ENCODE results near the gene GALNT14.

GALNT14 gene

DNA sequence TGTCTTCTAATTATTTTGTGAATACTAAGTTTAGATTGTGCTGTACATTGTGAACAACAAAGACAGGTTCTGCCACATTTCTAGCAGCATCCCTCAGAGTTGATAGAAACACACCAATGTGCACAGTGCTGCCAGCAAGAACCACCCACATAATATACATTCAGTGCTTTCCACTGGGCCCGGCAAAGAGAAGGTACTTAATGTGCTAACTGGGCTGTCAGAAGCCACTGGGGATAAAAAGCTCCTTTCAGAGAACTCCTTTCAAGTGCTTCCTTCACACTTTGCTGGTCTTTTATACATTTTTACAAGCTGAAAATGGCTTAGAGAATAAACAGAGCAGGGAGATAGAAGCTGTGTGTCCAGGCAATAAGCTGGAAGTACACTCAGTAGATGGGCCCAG, 273.0 kb downstream of the GALNT14 start:
- in situ Hi-C loops (cut with MboI; ENCODE audit: low sequenced_read_pairs): no loop called here

DNA sequence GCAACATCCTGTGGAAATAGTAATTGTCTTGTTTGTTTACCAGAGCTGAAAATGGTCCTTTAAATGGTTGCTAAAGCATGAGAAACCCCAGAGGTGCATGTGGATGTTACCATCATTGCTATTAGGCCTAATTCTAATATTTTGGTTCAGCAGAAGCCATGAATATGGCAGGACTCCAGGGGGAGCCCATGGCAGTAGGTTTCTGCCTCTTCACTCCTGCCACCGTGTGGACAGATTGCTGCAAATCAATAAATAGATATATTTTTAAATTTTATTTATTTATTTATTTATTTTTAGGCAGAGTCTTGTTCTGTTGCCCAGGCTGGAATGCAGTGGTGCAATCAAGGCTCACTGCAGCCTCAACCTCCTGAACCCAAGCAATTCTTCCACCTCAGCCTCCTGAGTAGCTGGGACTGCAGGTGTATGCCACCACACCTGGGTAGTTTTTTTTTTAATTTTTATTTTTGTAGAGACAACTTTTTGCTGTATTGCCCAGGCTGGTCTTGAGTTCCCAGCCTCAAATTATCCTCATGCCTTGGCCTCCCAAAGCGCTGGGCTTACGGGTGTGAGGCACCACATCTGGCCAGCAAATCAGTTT, 276.1 kb downstream of the GALNT14 start:
- in situ Hi-C loops (cut with MboI; ENCODE audit: low sequenced_read_pairs): no loop called here

DNA sequence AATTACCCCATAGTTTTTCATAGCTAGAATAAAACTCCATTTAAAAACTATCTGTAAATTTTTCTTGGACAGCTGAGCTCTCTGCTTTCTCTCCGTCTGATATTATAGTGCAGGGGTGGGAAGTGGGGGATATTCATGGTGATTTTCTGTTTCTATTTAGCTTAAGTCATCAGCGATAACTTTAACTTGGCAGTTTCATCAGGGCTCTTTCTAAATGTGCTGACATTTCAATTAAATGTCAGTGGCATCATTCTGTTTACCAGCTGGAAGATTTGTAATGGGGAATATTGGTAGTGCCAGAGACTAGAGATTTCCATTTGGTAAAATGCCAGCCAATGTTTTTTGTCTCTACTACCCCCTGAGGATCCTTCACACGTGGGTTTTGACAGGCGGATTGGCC, 277.5 kb downstream of the GALNT14 start:
- in situ Hi-C loops (cut with MboI; ENCODE audit: low sequenced_read_pairs): no loop called here

All from hTERT RPE-1 (cell line).